Trophoblast cell (in vitro differentiated cells and primary cell): ENCODE data around the gene FAM32A.

Source experiments
- DNase-seq, 2 donors: peaks; one replicate each; pipeline ENCODE4 v3.0.0-alpha.2; 2016
- H2AFZ ChIP-seq: 2 replicates; pipeline ENCODE4 v1.6.1; 2013; ENCODE audit warnings: low read length, moderate library complexity, mild to moderate bottlenecking; ENCODE audit not compliant: insufficient read depth, poor library complexity
- H2AK5ac ChIP-seq: 2 replicates; pipeline ENCODE4 v1.6.1; 2013; ENCODE audit warnings: mild to moderate bottlenecking, low read length
- H2BK120ac ChIP-seq: 2 replicates; pipeline ENCODE4 v1.6.1; 2013; ENCODE audit warnings: low read length, mild to moderate bottlenecking, moderate library complexity; ENCODE audit not compliant: insufficient read depth, poor library complexity
- H2BK12ac ChIP-seq: 2 replicates; pipeline ENCODE4 v1.6.1; 2013; ENCODE audit warnings: mild to moderate bottlenecking, low read length, moderate library complexity
- H2BK5ac ChIP-seq: 2 replicates; pipeline ENCODE4 v1.6.1; 2013; ENCODE audit warnings: low read length, low read depth, moderate library complexity, mild to moderate bottlenecking; ENCODE audit not compliant: poor library complexity
- H3K14ac ChIP-seq: 2 replicates; pipeline ENCODE4 v1.6.1; 2013; ENCODE audit warnings: mild to moderate bottlenecking, low read length
- H3K18ac ChIP-seq: 2 replicates; pipeline ENCODE4 v1.6.1; 2013; ENCODE audit warnings: mild to moderate bottlenecking, low read length
- H3K23ac ChIP-seq: 2 replicates; pipeline ENCODE4 v1.6.1; 2013; ENCODE audit warnings: low read length
- H3K27ac ChIP-seq: 2 replicates; pipeline ENCODE4 v1.5.1; 2013; ENCODE audit warnings: low read depth, mild to moderate bottlenecking, inconsistent platforms, low read length, moderate library complexity
- H3K27me3 ChIP-seq: 2 replicates; pipeline ENCODE4 v1.6.1; 2013; ENCODE audit warnings: inconsistent platforms, mild to moderate bottlenecking, low read length, moderate library complexity; ENCODE audit not compliant: insufficient read depth
- H3K36me3 ChIP-seq, 2 experiments: 1 replicate in 1 of 2; 2 replicates in 1 of 2; pipeline ENCODE4 v1.6.1; 2013; ENCODE audit warnings: low read length in 2 of 2, mild to moderate bottlenecking in 2 of 2, moderate library complexity in 1 of 2; ENCODE audit not compliant: insufficient read depth in 2 of 2, control insufficient read depth in 1 of 2
- H3K4ac ChIP-seq: 2 replicates; pipeline ENCODE4 v1.6.1; 2013; ENCODE audit warnings: low read depth, mild to moderate bottlenecking, low read length, moderate library complexity
- H3K4me1 ChIP-seq, 2 experiments: 1 replicate in 1 of 2; 2 replicates in 1 of 2; pipeline ENCODE4 v1.6.1; 2013; ENCODE audit warnings: low read length in 2 of 2, mild to moderate bottlenecking in 2 of 2, moderate library complexity in 1 of 2; ENCODE audit not compliant: insufficient read depth in 2 of 2, control insufficient read depth in 1 of 2
- H3K4me2 ChIP-seq: 2 replicates; pipeline ENCODE4 v1.6.1; 2013; ENCODE audit warnings: inconsistent platforms, mild to moderate bottlenecking, low read length, moderate library complexity
- H3K4me3 ChIP-seq: 2 replicates; pipeline ENCODE4 v1.5.1; 2013; ENCODE audit warnings: mild to moderate bottlenecking, low read depth, low read length, inconsistent platforms
- H3K79me1 ChIP-seq: one replicate; pipeline ENCODE4 v1.6.1; 2013; ENCODE audit warnings: low read length
- H3K79me2 ChIP-seq: 2 replicates; pipeline ENCODE4 v1.6.1; 2013; ENCODE audit warnings: low read length, mild to moderate bottlenecking; ENCODE audit not compliant: control insufficient read depth, insufficient read depth, poor library complexity
- H3K9ac ChIP-seq: 2 replicates; pipeline ENCODE4 v1.6.1; 2013; ENCODE audit warnings: mild to moderate bottlenecking, low read length
- H3K9me3 ChIP-seq: 2 replicates; pipeline ENCODE4 v1.6.1; 2013; ENCODE audit warnings: low read depth, mild to moderate bottlenecking, control low read depth, inconsistent platforms, low read length; ENCODE audit not compliant: insufficient read depth
- H4K12ac ChIP-seq: 2 replicates; pipeline ENCODE4 v1.6.1; 2013; ENCODE audit warnings: low read depth, mild to moderate bottlenecking, low read length, moderate library complexity
- H4K8ac ChIP-seq: 2 replicates; pipeline ENCODE4 v1.6.1; 2013; ENCODE audit warnings: low read depth, mild to moderate bottlenecking, low read length, moderate library complexity
- H4K91ac ChIP-seq: one replicate; pipeline ENCODE4 v1.6.1; 2013; ENCODE audit warnings: low read depth, mild to moderate bottlenecking, low read length, moderate library complexity
- WGBS: extraction: QIAGEN DNeasy Blood & Tissue Kit; methylation state at CpG from one replicate; pipeline ENCODE4 v1.1.7; 2013; ENCODE audit warnings: missing lambda C conversion rate; ENCODE audit not compliant: insufficient read length, insufficient coverage; ENCODE audit errors: extremely low coverage; 5-methylcytosine and 5-hydroxymethylcytosine counted together

FAM32A gene

GRCh38 chr19:16206046-16206605 is 20.9 kb downstream of the FAM32A start:
- Histone ChIP-seq H3K18ac (no peak overlapping the region), H4K8ac (no peak overlapping the region), H2AK5ac (no peak overlapping the region), H2BK120ac (no peak overlapping the region), H3K4me3 (no peak overlapping the region), H3K27ac (no peak overlapping the region), H3K9me3 (peaks cover 2% of the 10 kb centered on the region), H3K4me2 (no peak overlapping the region), H4K12ac (no peak overlapping the region), H3K4me1 (no peaks in the 10 kb centered on the region), H2BK12ac (no peak overlapping the region), H3K36me3 (peaks cover 58 to 64% of the 10 kb centered on the region in 2 experiments), H2BK5ac (no peak overlapping the region), H3K27me3 (no peaks in the 10 kb centered on the region), H2AFZ (no peak overlapping the region), H3K79me1 (no peaks in the 10 kb centered on the region), H4K91ac (no peak overlapping the region), H3K9ac (no peak overlapping the region), H3K23ac (no peak overlapping the region), H3K4ac (no peak overlapping the region), H3K14ac (no peak overlapping the region), H3K79me2 (no peaks in the 10 kb centered on the region)
- WGBS, result no CpG with 5 or more reads among the region's 14 CpGs
- no peak for DNase-seq

- Histone ChIP-seq H3K9me3 (peaks cover 2% of the 10 kb centered on the region), H3K27ac (no peak overlapping the region), H2BK5ac (no peak overlapping the region), H3K79me2 (no peaks in the 10 kb centered on the region), H3K4ac (no peak overlapping the region), H4K8ac (no peak overlapping the region), H3K79me1 (no peaks in the 10 kb centered on the region), H4K12ac (no peak overlapping the region), H3K4me3 (no peak overlapping the region), H3K14ac (no peak overlapping the region), H3K4me2 (no peak overlapping the region), H2AFZ (no peak overlapping the region), H4K91ac (no peak overlapping the region), H2BK120ac (no peak overlapping the region), H3K4me1 (no peaks in the 10 kb centered on the region), H3K27me3 (no peaks in the 10 kb centered on the region), H2BK12ac (no peak overlapping the region), H3K9ac (no peak overlapping the region), H2AK5ac (no peak overlapping the region), H3K23ac (no peak overlapping the region), H3K36me3 (peaks cover 58 to 64% of the 10 kb centered on the region in 2 experiments), H3K18ac (no peak overlapping the region)
- no CpG with 5 or more reads among the region's 7 CpGs for whole genome bisulfite sequencing
- DNase-seq, result no peak
Observed at GRCh38 chr19:16206637-16207036, 21.4 kb downstream of the FAM32A start.

- Histone ChIP-seq H3K36me3 (peaks cover 54 to 60% of the 10 kb centered on the region in 2 experiments), H2BK5ac (no peak overlapping the region), H3K79me2 (no peaks in the 10 kb centered on the region), H3K14ac (no peak overlapping the region), H3K23ac (no peak overlapping the region), H3K79me1 (no peaks in the 10 kb centered on the region), H3K27ac (no peak overlapping the region), H4K8ac (no peak overlapping the region), H3K9me3 (peaks cover 2% of the 10 kb centered on the region), H3K4me2 (no peak overlapping the region), H3K18ac (no peak overlapping the region), H2AFZ (no peak overlapping the region), H2AK5ac (no peak overlapping the region), H3K9ac (no peak overlapping the region), H3K27me3 (no peaks in the 10 kb centered on the region), H3K4ac (no peak overlapping the region), H2BK120ac (no peak overlapping the region), H4K91ac (no peak overlapping the region), H2BK12ac (no peak overlapping the region), H3K4me1 (no peaks in the 10 kb centered on the region), H3K4me3 (no peak overlapping the region), H4K12ac (no peak overlapping the region)
- WGBS, result no CpG with 5 or more reads among the region's 10 CpGs
- no peak for DNase-seq
Observed at GRCh38 chr19:16207063-16207462, 21.9 kb downstream of the FAM32A start.

GRCh38 chr19:16207490-16208025 is 22.3 kb downstream of the FAM32A start:
- Histone ChIP-seq H2AFZ (no peak overlapping the region), H4K91ac (no peak overlapping the region), H2AK5ac (no peak overlapping the region), H3K27me3 (no peaks in the 10 kb centered on the region), H3K14ac (no peak overlapping the region), H3K23ac (no peak overlapping the region), H3K4me3 (no peak overlapping the region), H4K12ac (no peak overlapping the region), H3K79me1 (no peaks in the 10 kb centered on the region), H2BK12ac (no peak overlapping the region), H2BK5ac (no peak overlapping the region), H4K8ac (no peak overlapping the region), H3K4me2 (no peak overlapping the region), H3K9me3 (peaks cover 2% of the 10 kb centered on the region), H3K27ac (no peak overlapping the region), H3K18ac (no peak overlapping the region), H3K79me2 (no peaks in the 10 kb centered on the region), H3K4ac (no peak overlapping the region), H3K4me1 (no peaks in the 10 kb centered on the region), H2BK120ac (no peak overlapping the region), H3K36me3 (peaks cover 53 to 57% of the 10 kb centered on the region in 2 experiments), H3K9ac (no peak overlapping the region)
- no peak for DNase-seq
- WGBS, result no CpG with 5 or more reads among the region's 12 CpGs
